Breast epithelium (tissue), 3 donors: ENCODE results near the gene KIAA0513.

Experiments
- CTCF ChIP-seq, 3 donors: fragments of 450-650 bp; IDR thresholded peaks; one replicate each; pipeline ENCODE4 v1.5.1; 2016 to 2017; ENCODE audit warnings: antibody characterized with exemption in 3 of 3, mild to moderate bottlenecking in 3 of 3, moderate library complexity in 3 of 3
- POLR2A ChIP-seq: fragments of 450-650 bp; IDR thresholded peaks from one replicate; pipeline ENCODE4 v1.6.1; 2016; ENCODE audit warnings: antibody characterized with exemption, mild to moderate bottlenecking, moderate library complexity

- TF ChIP-seq CTCF (IDR thresholded peaks at IDR 0.05) (no peak), POLR2A (no peak)
These were observed 31.2 kb upstream of the KIAA0513 start for GRCh38 chr16:84996365-84996764.
